Keratinocyte (primary cell): Measurements from ENCODE around the gene TCEANC. TPM values are rescaled to one million over a fixed set of nuclear protein-coding genes. Genes with fewer than 3 reads are reported as not detected.

Experiments
- DNase-seq: peaks from one replicate; pipeline ENCODE4 v3.0.0-alpha.2; 2011; ENCODE audit warnings: low read depth, missing footprints, low spot score
- FAIRE-seq: peaks from 2 replicates; lab custom pipeline; 2011; peaks lifted over from hg19 to GRCh38; lab: Jason Lieb, UNC
- H2AFZ ChIP-seq: 2 replicates; pipeline ENCODE4 v1.6.0; 2012; ENCODE audit warnings: low read length, control low read depth, inconsistent platforms; ENCODE audit not compliant: control insufficient read depth
- H3K27ac ChIP-seq: 2 replicates; pipeline ENCODE4 v1.5.1; 2011; ENCODE audit warnings: low read length; ENCODE audit not compliant: control insufficient read depth, insufficient read depth
- H3K27me3 ChIP-seq: 3 replicates; pipeline ENCODE4 v1.6.0; 2011; ENCODE audit warnings: low read length; ENCODE audit not compliant: control insufficient read depth, insufficient read depth; ENCODE audit errors: extremely low read depth
- H3K36me3 ChIP-seq, 2 experiments: 2 replicates in 1 of 2; 3 replicates in 1 of 2; pipeline ENCODE4 v1.5.1; 2011; ENCODE audit warnings: low read length in 2 of 2, mild to moderate bottlenecking in 1 of 2; ENCODE audit not compliant: control insufficient read depth in 2 of 2, insufficient read depth in 2 of 2; ENCODE audit errors: extremely low read depth in 1 of 2
- H3K4me1 ChIP-seq: 3 replicates; pipeline ENCODE4 v1.5.1; 2011; ENCODE audit warnings: low read length; ENCODE audit not compliant: control insufficient read depth, insufficient read depth; ENCODE audit errors: extremely low read depth
- H3K4me2 ChIP-seq: 3 replicates; pipeline ENCODE4 v1.6.0; 2011; ENCODE audit warnings: low read depth, low read length; ENCODE audit not compliant: control insufficient read depth, insufficient read depth; ENCODE audit errors: extremely low read depth
- H3K4me3 ChIP-seq, 3 experiments: fragments of 200-600 bp in 1 of 3; sonication (generic) in 1 of 3; 2 replicates in 2 of 3; 3 replicates in 1 of 3; pipeline ENCODE4 v1.5.1; 2011 to 2016; ENCODE audit warnings: low read length in 3 of 3, mild to moderate bottlenecking in 3 of 3, control low read depth in 2 of 3, inconsistent platforms in 1 of 3, low read depth in 1 of 3, mixed read lengths in 1 of 3, mixed run types in 1 of 3, moderate library complexity in 1 of 3; ENCODE audit not compliant: control insufficient read depth in 2 of 3, insufficient read depth in 2 of 3; ENCODE audit errors: extremely low read depth in 1 of 3
- H3K79me2 ChIP-seq: 2 replicates; pipeline ENCODE4 v1.6.0; 2012; ENCODE audit warnings: low read length; ENCODE audit not compliant: control insufficient read depth, insufficient read depth
- H3K9ac ChIP-seq: 3 replicates; pipeline ENCODE4 v1.6.0; 2011; ENCODE audit warnings: low read length; ENCODE audit not compliant: control insufficient read depth, insufficient read depth; ENCODE audit errors: extremely low read depth
- H3K9me1 ChIP-seq: 3 replicates; pipeline ENCODE4 v1.6.0; 2011; ENCODE audit warnings: low read length; ENCODE audit not compliant: control insufficient read depth, insufficient read depth; ENCODE audit errors: extremely low read depth
- H3K9me3 ChIP-seq: 2 replicates; pipeline ENCODE4 v1.5.1; 2012; ENCODE audit warnings: low read depth, low read length; ENCODE audit not compliant: control insufficient read depth
- H4K20me1 ChIP-seq: 3 replicates; pipeline ENCODE4 v1.6.0; 2011; ENCODE audit warnings: low read length; ENCODE audit not compliant: control insufficient read depth, insufficient read depth; ENCODE audit errors: extremely low read depth
- EZH2 ChIP-seq: IDR thresholded peaks from one replicate; pipeline ENCODE4 v1.6.1; 2012; ENCODE audit warnings: inconsistent platforms, mild to moderate bottlenecking, low read length, moderate library complexity
- dilution Hi-C: fragments of 300-500 bp; cut with MboI; formaldehyde crosslinking; loops from one replicate; pipeline ENCODE4 v1.7.0; 2020; ENCODE audit warnings: low sequenced_read_pairs; ENCODE audit not compliant: extremely low pct_ligation_motif_present
- polyA plus RNA-seq, 5 experiments: library from polyadenylated mRNA; depleted of rRNA in 3 of 5; stranded (reverse) in 3 of 5; stranded (forward) in 1 of 5; unstranded in 1 of 5; fragments of >200 nt; gene quantifications; 1 replicate in 1 of 5; 2 replicates in 3 of 5; 3 replicates in 1 of 5; pipeline versions ENCODE4 v1.2.1 to v1.2.3, GENCODE V29; 2011 to 2012; ENCODE audit warnings: missing spikeins in 2 of 5, low read depth in 1 of 5, low replicate concordance in 1 of 5
- TF ChIP-seq, protein P1 (sequence below), 3 experiments: IDR thresholded peaks in 1 of 3; conservative IDR thresholded peaks in 1 of 3; optimal IDR thresholded peaks in 1 of 3; 2 replicates in 2 of 3; 3 replicates in 1 of 3; pipeline versions ENCODE3 to v1.5.1; 2011; ENCODE audit warnings: low read length in 3 of 3, mild to moderate bottlenecking in 3 of 3, moderate library complexity in 2 of 3, control low read depth in 1 of 3, inconsistent platforms in 1 of 3; ENCODE audit not compliant: insufficient read depth in 2 of 3; ENCODE audit errors: extremely low read depth in 1 of 3

Gene TCEANC
- polyA plus RNA-seq, 1 donor (not counting 4 experiments of a cell fraction or from before 2014, with no cell fraction given), result 1.8 TPM

DNA sequence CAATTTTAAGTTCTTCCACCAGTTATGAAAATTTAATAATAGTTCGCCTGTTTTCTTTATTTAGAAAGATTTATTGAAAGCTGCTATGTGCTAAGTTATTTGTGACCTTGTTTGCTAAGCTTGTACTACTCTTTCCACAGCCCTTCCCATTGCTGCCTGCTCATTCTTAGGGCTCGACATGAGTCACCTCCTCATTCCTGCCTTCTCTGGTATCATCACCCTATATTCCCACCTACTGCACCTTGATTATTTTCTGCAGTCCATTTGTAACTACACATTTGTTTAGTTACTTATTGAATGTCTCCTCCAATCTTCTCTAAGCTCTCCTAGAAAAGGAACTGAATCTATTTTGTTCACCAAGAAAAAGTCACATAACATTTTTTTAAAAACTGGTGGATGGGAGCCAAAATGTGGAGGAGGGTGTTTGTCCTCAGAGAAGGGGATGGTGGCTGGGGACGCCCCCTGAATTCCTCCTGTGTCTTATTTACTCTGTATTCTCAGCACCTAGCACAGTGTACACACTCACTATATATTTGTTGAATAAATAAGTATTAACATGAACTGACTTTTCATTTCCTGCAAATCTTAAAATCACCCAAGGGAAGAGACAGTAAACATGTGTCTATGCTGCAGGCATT lies 32.3 kb downstream of the TCEANC start:
- Histone ChIP-seq H3K9me1 (no peaks in the 10 kb centered on the region), H3K9me3 (no peaks in the 10 kb centered on the region), H3K36me3 (no peaks in the 10 kb centered on the region), H3K27me3 (peaks cover 4% of the 10 kb centered on the region), H3K4me3 (no peak overlapping the region), H3K4me1 (peaks cover 10% of the 10 kb centered on the region), H3K27ac (no peak overlapping the region), H3K4me2 (no peak overlapping the region), H4K20me1 (no peaks in the 10 kb centered on the region), H3K79me2 (peaks cover 12% of the 10 kb centered on the region), H3K9ac (no peak overlapping the region), H2AFZ (no peak overlapping the region)
- FAIRE-seq (peak; percentile 71), DNase-seq (no peak)
- dilution Hi-C loops, result no loop called here
- no peak for TF ChIP-seq EZH2
- TF ChIP-seq, protein P1, sequence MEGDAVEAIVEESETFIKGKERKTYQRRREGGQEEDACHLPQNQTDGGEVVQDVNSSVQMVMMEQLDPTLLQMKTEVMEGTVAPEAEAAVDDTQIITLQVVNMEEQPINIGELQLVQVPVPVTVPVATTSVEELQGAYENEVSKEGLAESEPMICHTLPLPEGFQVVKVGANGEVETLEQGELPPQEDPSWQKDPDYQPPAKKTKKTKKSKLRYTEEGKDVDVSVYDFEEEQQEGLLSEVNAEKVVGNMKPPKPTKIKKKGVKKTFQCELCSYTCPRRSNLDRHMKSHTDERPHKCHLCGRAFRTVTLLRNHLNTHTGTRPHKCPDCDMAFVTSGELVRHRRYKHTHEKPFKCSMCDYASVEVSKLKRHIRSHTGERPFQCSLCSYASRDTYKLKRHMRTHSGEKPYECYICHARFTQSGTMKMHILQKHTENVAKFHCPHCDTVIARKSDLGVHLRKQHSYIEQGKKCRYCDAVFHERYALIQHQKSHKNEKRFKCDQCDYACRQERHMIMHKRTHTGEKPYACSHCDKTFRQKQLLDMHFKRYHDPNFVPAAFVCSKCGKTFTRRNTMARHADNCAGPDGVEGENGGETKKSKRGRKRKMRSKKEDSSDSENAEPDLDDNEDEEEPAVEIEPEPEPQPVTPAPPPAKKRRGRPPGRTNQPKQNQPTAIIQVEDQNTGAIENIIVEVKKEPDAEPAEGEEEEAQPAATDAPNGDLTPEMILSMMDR (optimal IDR thresholded peaks at IDR 0.05 in 1 of 3, IDR thresholded peaks at IDR 0.05 in 1 of 3, conservative IDR thresholded peaks at IDR 0.05 in 1 of 3; ENCODE audit: extremely low read depth in 1 of 3, insufficient read depth in 2 of 3, low read length in 3 of 3), result no peak

DNA sequence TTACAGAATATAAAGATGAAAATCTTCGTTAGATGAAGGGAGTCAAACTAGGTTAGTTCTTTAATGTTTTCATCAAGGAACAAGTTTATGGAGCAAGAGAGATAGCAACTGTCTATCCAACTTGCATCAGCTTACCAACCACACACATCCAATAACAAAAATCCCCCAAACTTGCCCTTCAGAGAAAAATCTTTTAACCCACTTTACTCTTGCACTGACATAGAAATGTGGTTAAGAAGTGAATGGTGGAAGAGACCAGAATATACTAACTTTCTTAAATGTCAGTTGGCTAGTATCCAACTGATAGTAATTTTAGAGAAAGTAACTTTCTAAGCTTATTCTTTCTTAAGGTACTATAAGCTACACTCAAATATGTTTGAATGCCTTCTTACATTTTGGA lies 34.3 kb downstream of the TCEANC start:
- H3K27ac ChIP-seq, result no peak overlapping the region
- no peak overlapping the region for H3K4me2 ChIP-seq
- H3K36me3 ChIP-seq, result no peaks in the 10 kb centered on the region
- peaks cover 22% of the 10 kb centered on the region for H3K4me1 ChIP-seq
- no peak overlapping the region for H3K4me3 ChIP-seq
- H4K20me1 ChIP-seq, result no peaks in the 10 kb centered on the region
- dilution Hi-C loops, result no loop called here
- no peak for FAIRE-seq
- TF ChIP-seq EZH2, result no peak
- TF ChIP-seq, protein P1 (optimal IDR thresholded peaks at IDR 0.05 in 1 of 3, IDR thresholded peaks at IDR 0.05 in 1 of 3, conservative IDR thresholded peaks at IDR 0.05 in 1 of 3; ENCODE audit: extremely low read depth in 1 of 3, insufficient read depth in 2 of 3, low read length in 3 of 3), result no peak
- no peak for DNase-seq
- H3K27me3 ChIP-seq, result no peaks in the 10 kb centered on the region
- H3K9ac ChIP-seq, result no peak overlapping the region
- H3K9me3 ChIP-seq, result no peaks in the 10 kb centered on the region
- peaks cover 22% of the 10 kb centered on the region for H3K79me2 ChIP-seq
- no peak overlapping the region for H2AFZ ChIP-seq
- H3K9me1 ChIP-seq, result no peaks in the 10 kb centered on the region
